A549 treated with AZD2906 at 1 μM for 4 hours (cell line): ENCODE measurements around the gene TMEM131L. TPM values are rescaled to one million over a fixed set of nuclear protein-coding genes. Genes with fewer than 3 reads are reported as not detected.

Experiments used
- total RNA-seq: library from RNA; stranded (reverse); fragments of 200-300 nt; extraction: Qiagen RNA extraction; gene quantifications from 5 replicates; pipeline ENCODE4 v1.2.3, GENCODE V29; 2022

TMEM131L gene
- 6.2 to 8.2 TPM (median 6.7 TPM) in 5 replicates for total RNA-seq

GRCh38 chr4:153466081-153466948, at the start of gene TMEM131L:
TSS of gene TMEM131L (plus strand) at chr4:153466360. CDS start at chr4:153466398, 38 bp downstream.

GRCh38 chr4:153684182-153684970, 218.2 kb downstream of the TMEM131L start, which contains the start of gene TLR2:
TSS of gene TLR2 (plus strand) at chr4:153684280. CDS start at chr4:153702908, 18,628 bp downstream.

Other genes starting within 250 kb of the TMEM131L start
- gene MND1, start 121.7 kb upstream of the TMEM131L start, total RNA-seq: 11.6 to 16.9 TPM (median 13.3 TPM) in 5 replicates
- 0.57 to 0.86 TPM (median 0.79 TPM) in 5 replicates for gene TLR2, start 217.9 kb downstream of the TMEM131L start, total RNA-seq